MM.1S (cell line): ENCODE measurements around the gene CADM2.

Experiments
- DNase-seq: peaks from one replicate; pipeline ENCODE4 v3.0.0-alpha.2; 2015
- H2AFZ ChIP-seq: fragments of 300-600 bp; sonication (generic); 2 replicates; pipeline ENCODE4 v1.6.0; 2016; ENCODE audit warnings: antibody characterized with exemption, low read length
- H3F3A ChIP-seq: fragments of 300-600 bp; sonication (generic); 2 replicates; pipeline ENCODE4 v1.6.1; 2016; ENCODE audit warnings: mild to moderate bottlenecking, antibody characterized with exemption, low read length, moderate library complexity, mixed read lengths; ENCODE audit not compliant: insufficient read depth
- H3K27ac ChIP-seq: fragments of 300-600 bp; sonication (generic); 2 replicates; pipeline ENCODE4 v1.5.1; 2016; ENCODE audit warnings: mild to moderate bottlenecking, low read length
- H3K27me3 ChIP-seq: fragments of 300-600 bp; sonication (generic); replicated peaks from 2 replicates; pipeline ENCODE4 v1.6.0; 2016; ENCODE audit warnings: low read length; ENCODE audit not compliant: insufficient read depth
- H3K36me3 ChIP-seq: fragments of 300-600 bp; sonication (generic); replicated peaks from 2 replicates; pipeline ENCODE4 v1.6.1; 2016; ENCODE audit warnings: mild to moderate bottlenecking, low read length, mixed read lengths; ENCODE audit not compliant: insufficient read depth
- H3K4me1 ChIP-seq: fragments of 300-600 bp; sonication (generic); 2 replicates; pipeline ENCODE4 v1.6.1; 2016; ENCODE audit warnings: low read length, mixed read lengths
- H3K4me2 ChIP-seq: fragments of 300-600 bp; sonication (generic); 2 replicates; pipeline ENCODE4 v1.6.0; 2016; ENCODE audit warnings: low read depth, low read length
- H3K4me3 ChIP-seq: fragments of 300-600 bp; sonication (generic); 2 replicates; pipeline ENCODE4 v1.5.1; 2016; ENCODE audit warnings: low read length, mixed read lengths
- H3K79me2 ChIP-seq: fragments of 300-600 bp; sonication (generic); 2 replicates; pipeline ENCODE4 v1.6.1; 2016; ENCODE audit warnings: mixed run types, low read length, mixed read lengths
- H3K9ac ChIP-seq: fragments of 300-600 bp; sonication (generic); 2 replicates; pipeline ENCODE4 v1.6.1; 2016; ENCODE audit warnings: low read length, mixed read lengths
- H3K9me2 ChIP-seq: fragments of 300-600 bp; sonication (generic); replicated peaks from 2 replicates; pipeline ENCODE4 v1.6.1; 2016; ENCODE audit warnings: mild to moderate bottlenecking, low read length, mixed read lengths; ENCODE audit not compliant: insufficient read depth
- H3K9me3 ChIP-seq: fragments of 300-600 bp; sonication (generic); replicated peaks from 2 replicates; pipeline ENCODE4 v1.6.1; 2016; ENCODE audit warnings: mild to moderate bottlenecking, low read length, mixed read lengths; ENCODE audit not compliant: insufficient read depth
- H4K20me1 ChIP-seq: fragments of 300-600 bp; sonication (generic); 2 replicates; pipeline ENCODE4 v1.6.1; 2016; ENCODE audit warnings: mild to moderate bottlenecking, low read length, moderate library complexity, mixed read lengths; ENCODE audit not compliant: insufficient read depth
- EZH2 ChIP-seq: fragments of 300-600 bp; sonication (generic); optimal IDR thresholded peaks from 2 replicates; pipeline ENCODE3; 2017; ENCODE audit warnings: low read depth, mild to moderate bottlenecking, antibody characterized with exemption, low read length, mixed read lengths
- EZH2phosphoT487 ChIP-seq: fragments of 300-600 bp; sonication (generic); IDR thresholded peaks from 2 replicates; pipeline ENCODE4 v1.6.1; 2018; ENCODE audit warnings: antibody characterized with exemption, low read length
- TF ChIP-seq, protein P1 (sequence below): fragments of 300-600 bp; sonication (generic); IDR thresholded peaks from 2 replicates; pipeline ENCODE4 v1.5.1; 2016; ENCODE audit warnings: antibody characterized with exemption, low read length, mixed read lengths

Gene CADM2

DNA sequence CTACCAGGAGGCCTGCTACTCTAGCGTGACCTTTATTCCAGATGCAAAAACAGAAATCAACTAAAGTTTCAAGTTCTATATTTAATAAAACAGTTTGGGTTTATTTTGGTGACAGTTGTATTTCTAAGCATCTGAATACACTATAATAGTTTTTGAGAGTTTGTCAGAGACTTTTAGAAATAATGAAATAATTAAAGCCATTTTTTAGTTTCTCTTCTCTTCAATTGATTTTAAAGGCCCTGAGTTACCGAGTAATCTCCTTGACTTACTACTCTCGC, 523.4 kb downstream of the CADM2 start:
- no peaks in the 10 kb centered on the region; the same call in 1 of the 2 replicates for H3F3A ChIP-seq
- DNase-seq = no peak
- H3K9ac ChIP-seq = no peak overlapping the region
- H3K9me2 ChIP-seq = no peaks in the 10 kb centered on the region
- H2AFZ ChIP-seq = peak overlapping the region; percentile 43
- no peaks in the 10 kb centered on the region for H3K9me3 ChIP-seq
- H3K36me3 ChIP-seq = no peaks in the 10 kb centered on the region
- H3K27ac ChIP-seq = no peak overlapping the region
- peak overlapping the region; percentile 29 for H3K4me3 ChIP-seq
- no peaks in the 10 kb centered on the region for H4K20me1 ChIP-seq
- H3K27me3 ChIP-seq = no peaks in the 10 kb centered on the region
- no peaks in the 10 kb centered on the region for H3K79me2 ChIP-seq
- H3K4me1 ChIP-seq = no peaks in the 10 kb centered on the region
- peak overlapping the region; percentile 43 for H3K4me2 ChIP-seq
- TF ChIP-seq, protein P1, sequence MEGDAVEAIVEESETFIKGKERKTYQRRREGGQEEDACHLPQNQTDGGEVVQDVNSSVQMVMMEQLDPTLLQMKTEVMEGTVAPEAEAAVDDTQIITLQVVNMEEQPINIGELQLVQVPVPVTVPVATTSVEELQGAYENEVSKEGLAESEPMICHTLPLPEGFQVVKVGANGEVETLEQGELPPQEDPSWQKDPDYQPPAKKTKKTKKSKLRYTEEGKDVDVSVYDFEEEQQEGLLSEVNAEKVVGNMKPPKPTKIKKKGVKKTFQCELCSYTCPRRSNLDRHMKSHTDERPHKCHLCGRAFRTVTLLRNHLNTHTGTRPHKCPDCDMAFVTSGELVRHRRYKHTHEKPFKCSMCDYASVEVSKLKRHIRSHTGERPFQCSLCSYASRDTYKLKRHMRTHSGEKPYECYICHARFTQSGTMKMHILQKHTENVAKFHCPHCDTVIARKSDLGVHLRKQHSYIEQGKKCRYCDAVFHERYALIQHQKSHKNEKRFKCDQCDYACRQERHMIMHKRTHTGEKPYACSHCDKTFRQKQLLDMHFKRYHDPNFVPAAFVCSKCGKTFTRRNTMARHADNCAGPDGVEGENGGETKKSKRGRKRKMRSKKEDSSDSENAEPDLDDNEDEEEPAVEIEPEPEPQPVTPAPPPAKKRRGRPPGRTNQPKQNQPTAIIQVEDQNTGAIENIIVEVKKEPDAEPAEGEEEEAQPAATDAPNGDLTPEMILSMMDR = no peak
- TF ChIP-seq EZH2phosphoT487 (no peak), EZH2 (no peak)

DNA sequence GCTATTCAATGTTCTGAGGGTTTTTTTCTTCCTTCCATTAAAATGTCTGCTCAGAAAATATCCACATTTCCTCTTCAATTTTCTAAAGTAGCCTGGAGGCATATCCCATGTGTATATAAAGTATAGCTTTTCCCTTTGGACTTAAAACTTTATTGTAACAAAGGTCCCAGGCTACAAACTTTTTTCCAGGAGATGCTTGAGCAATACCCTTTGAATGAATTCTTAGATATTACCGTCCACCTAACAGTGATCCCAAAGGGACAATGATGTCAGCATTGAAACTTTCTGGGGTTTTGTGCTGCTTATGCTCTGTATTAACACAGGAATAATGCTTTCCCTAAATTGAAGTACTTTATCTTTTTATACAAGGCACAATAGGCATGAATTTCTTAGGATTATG, 525.2 kb downstream of the CADM2 start:
- Histone ChIP-seq H3K4me3 (no peak overlapping the region), H3K27me3 (no peaks in the 10 kb centered on the region), H3F3A (no peaks in the 10 kb centered on the region; the same call in 1 of the 2 replicates), H3K9me3 (no peaks in the 10 kb centered on the region), H3K36me3 (no peaks in the 10 kb centered on the region), H3K27ac (no peak overlapping the region), H2AFZ (no peak overlapping the region), H3K4me1 (no peaks in the 10 kb centered on the region), H3K79me2 (no peaks in the 10 kb centered on the region), H3K9me2 (no peaks in the 10 kb centered on the region), H3K9ac (no peak overlapping the region), H3K4me2 (no peak overlapping the region), H4K20me1 (no peaks in the 10 kb centered on the region)
- no peak for DNase-seq
- no peak for TF ChIP-seq EZH2
- no peak for TF ChIP-seq EZH2phosphoT487
- TF ChIP-seq, protein P1 = no peak

DNA sequence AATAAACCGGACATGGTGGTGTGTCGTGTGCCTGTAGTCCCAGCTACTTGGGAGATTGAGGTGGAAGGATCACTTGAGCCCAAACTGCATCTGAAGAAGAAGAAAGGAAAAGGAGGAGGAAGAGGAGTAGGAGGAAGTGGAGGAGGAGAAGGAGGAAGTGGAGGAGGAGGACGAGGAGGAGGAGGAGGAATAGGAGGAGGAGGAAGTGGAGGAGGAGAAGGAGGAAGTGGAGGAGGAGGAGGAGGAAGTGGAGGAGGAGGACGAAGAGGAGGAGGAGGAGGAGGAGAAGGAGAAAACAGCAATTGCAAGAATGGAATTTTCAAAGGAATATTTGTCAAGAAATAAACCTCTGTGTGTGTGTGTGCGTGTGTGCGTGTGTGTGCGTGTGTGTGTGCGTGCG, 528.6 kb downstream of the CADM2 start:
- no peak overlapping the region for H3K4me2 ChIP-seq
- H2AFZ ChIP-seq = no peak overlapping the region
- H3K27me3 ChIP-seq = no peaks in the 10 kb centered on the region

More for the DNA sequence above, 528.6 kb downstream of the CADM2 start:
- Histone ChIP-seq H3K9me2 (no peaks in the 10 kb centered on the region), H3K36me3 (no peaks in the 10 kb centered on the region), H3K27ac (no peak overlapping the region), H3F3A (no peaks in the 10 kb centered on the region), H3K9ac (no peak overlapping the region), H3K4me3 (no peak overlapping the region), H3K9me3 (no peaks in the 10 kb centered on the region), H3K79me2 (no peaks in the 10 kb centered on the region), H4K20me1 (no peaks in the 10 kb centered on the region), H3K4me1 (no peaks in the 10 kb centered on the region)
- TF ChIP-seq, protein P1 = no peak
- TF ChIP-seq EZH2phosphoT487 = no peak
- TF ChIP-seq EZH2 = no peak
- DNase-seq = no peak
